ENCODE results near the gene TMEM132D. TPM values are rescaled to one million over a fixed set of nuclear protein-coding genes. Genes with fewer than 3 reads are reported as not detected.

The TMEM132D gene
- total and polyA plus RNA-seq, 2 of the 4 experiments (the other 2 are of a cell fraction): not detected

DNA sequence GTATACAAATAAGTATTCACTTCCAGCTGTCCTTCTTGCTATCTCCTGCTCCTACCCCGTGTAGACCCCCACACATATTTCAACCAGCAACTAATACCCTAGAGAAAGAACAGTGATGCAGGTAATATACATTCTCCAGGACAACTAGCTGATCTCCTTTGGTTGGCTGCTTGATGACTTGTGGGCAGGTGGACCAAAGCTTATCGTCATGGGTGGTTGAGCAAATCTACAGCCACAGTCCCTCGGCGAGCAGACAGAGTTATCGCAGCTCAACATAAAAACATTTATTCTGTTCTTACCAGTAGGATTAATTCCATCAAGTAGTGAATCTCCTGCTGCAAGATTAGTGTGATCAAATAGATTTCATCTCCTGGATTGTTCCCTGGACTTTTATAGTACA lies 314.3 kb downstream of the TMEM132D start:
- H3K4me2 ChIP-seq (ENCODE audit: low read depth, low read length): no peak overlapping the region
- H3K9ac ChIP-seq (ENCODE audit: low read depth, low read length): no peak overlapping the region
- ATAC-seq (ENCODE audit: low read depth) (no peak), DNase-seq (no peak)
- no peak overlapping the region for H4K8ac ChIP-seq (ENCODE audit: low read depth in 2 of 2, low read length in 2 of 2)
- TF ChIP-seq, protein P1, sequence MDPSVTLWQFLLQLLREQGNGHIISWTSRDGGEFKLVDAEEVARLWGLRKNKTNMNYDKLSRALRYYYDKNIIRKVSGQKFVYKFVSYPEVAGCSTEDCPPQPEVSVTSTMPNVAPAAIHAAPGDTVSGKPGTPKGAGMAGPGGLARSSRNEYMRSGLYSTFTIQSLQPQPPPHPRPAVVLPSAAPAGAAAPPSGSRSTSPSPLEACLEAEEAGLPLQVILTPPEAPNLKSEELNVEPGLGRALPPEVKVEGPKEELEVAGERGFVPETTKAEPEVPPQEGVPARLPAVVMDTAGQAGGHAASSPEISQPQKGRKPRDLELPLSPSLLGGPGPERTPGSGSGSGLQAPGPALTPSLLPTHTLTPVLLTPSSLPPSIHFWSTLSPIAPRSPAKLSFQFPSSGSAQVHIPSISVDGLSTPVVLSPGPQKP (IDR thresholded peaks at IDR 0.05; ENCODE audit: borderline replicate concordance, low read depth, low read length): no peak
- TF ChIP-seq USF2 (IDR thresholded peaks at IDR 0.05; ENCODE audit: low read depth, low read length) (no peak), POLR2A (IDR thresholded peaks at IDR 0.05; ENCODE audit: low read depth, low read length) (no peak), BHLHE40 (IDR thresholded peaks at IDR 0.05; ENCODE audit: low read depth, low read length) (no peak), MAFK (IDR thresholded peaks at IDR 0.05; ENCODE audit: low read depth, low read length) (no peak), SMC3 (IDR thresholded peaks at IDR 0.05; ENCODE audit: low read depth, low read length) (no peak), NFE2L2 (IDR thresholded peaks at IDR 0.05; ENCODE audit: low read depth, low read length) (no peak)
- no peak overlapping the region for H2BK120ac ChIP-seq (ENCODE audit: low read depth, low read length)
- in situ Hi-C loops (cut with MboI; ENCODE audit: low sequenced_read_pairs) (no loop called here), dilution Hi-C loops (cut with HindIII; ENCODE audit: low sequenced_read_pairs, unreplicated experiment) (no loop called here), intact Hi-C loops (cut with micrococcal nuclease) (no loop called here)
- no peak overlapping the region for H2AK5ac ChIP-seq (ENCODE audit: low read depth, low read length)
- H2BK20ac ChIP-seq (ENCODE audit: low read depth, low read length): no peak overlapping the region
- no peak overlapping the region for H3K56ac ChIP-seq (ENCODE audit: extremely low read depth, insufficient read depth, low read length)
- no peaks in the 10 kb centered on the region for H3K27me3 ChIP-seq (ENCODE audit: control insufficient read depth, insufficient read depth, low read length)
- no peak overlapping the region for H3K27ac ChIP-seq (ENCODE audit: insufficient read depth, low read length)
- no peak overlapping the region for H4K5ac ChIP-seq (ENCODE audit: low read depth, low read length)
- no peaks in the 10 kb centered on the region for H3K36me3 ChIP-seq (ENCODE audit: control insufficient read depth, insufficient read depth, low read length)
- ChIA-PET POLR2A (ENCODE audit: unreplicated experiment) (no interaction called here), CTCF (no interaction called here)
- H3K14ac ChIP-seq (replicated peaks; ENCODE audit: low read depth, low read length): no peak overlapping the region
- WGBS, 2 experiments (ENCODE audit: extremely low coverage in 2 of 2, insufficient read length in 1 of 2): 66% methylated on average over 3 of the region's 5 CpGs; no CpG with 5 or more reads in 1 of the 2 experiments
- peaks cover 15% of the 10 kb centered on the region for H3K9me3 ChIP-seq (ENCODE audit: control insufficient read depth, insufficient read depth, low read length)
- no peak overlapping the region for H2AFZ ChIP-seq (replicated peaks; ENCODE audit: low read length, poor library complexity)
- H3K79me1 ChIP-seq (ENCODE audit: low read depth in 1 of 2, low read length in 2 of 2): no peaks in the 10 kb centered on the region
- H2AK9ac ChIP-seq (replicated peaks; ENCODE audit: low read depth, low read length, poor library complexity): no peak overlapping the region
- H3K4me1 ChIP-seq (ENCODE audit: control insufficient read depth, insufficient read depth, low read length): no peaks in the 10 kb centered on the region
- no peaks in the 10 kb centered on the region for H4K20me1 ChIP-seq (ENCODE audit: insufficient read depth, low read length)
- no peak overlapping the region for H2BK15ac ChIP-seq (ENCODE audit: low read depth, low read length)
- no peak overlapping the region for H3K4me3 ChIP-seq (ENCODE audit: insufficient read depth, low read depth, low read length)
- no peaks in the 10 kb centered on the region for H3K9me1 ChIP-seq (ENCODE audit: insufficient read depth, low read length)
- BruUV-seq (replicated peaks): no TSS peak
- H3K18ac ChIP-seq (ENCODE audit: low read depth, low read length): no peak overlapping the region
- no peak overlapping the region for H3K4ac ChIP-seq (ENCODE audit: low read depth, low read length)
- H4K91ac ChIP-seq (ENCODE audit: insufficient read depth, low read depth, low read length): no peak overlapping the region
- no peak overlapping the region for H2BK5ac ChIP-seq (ENCODE audit: low read depth, low read length, poor library complexity, severe bottlenecking)
- H3K23ac ChIP-seq (ENCODE audit: low read depth, low read length): no peak overlapping the region
